Right lobe of liver (tissue), 4 donors: ENCODE data around the gene DMAC2L.

Source experiments
- CTCF ChIP-seq, 4 donors: fragments of 200-600 bp in 3 of 4; fragments of 450-650 bp in 1 of 4; IDR thresholded peaks; one replicate each; pipeline versions ENCODE4 v1.5.1 to v1.8.0; 2016 to 2022; ENCODE audit warnings: antibody characterized with exemption in 4 of 4, mild to moderate bottlenecking in 2 of 4
- POLR2A ChIP-seq: fragments of 450-650 bp; IDR thresholded peaks from one replicate; pipeline ENCODE4 v1.6.1; 2017; ENCODE audit warnings: antibody characterized with exemption, mild to moderate bottlenecking
- donor health status: DM: no; HTN: no; CAD: no.
- donor health status: DM: no; HTN: no; CAD: no.
- donor health status: DM: no; HTN: yes; CAD: no.

DNA sequence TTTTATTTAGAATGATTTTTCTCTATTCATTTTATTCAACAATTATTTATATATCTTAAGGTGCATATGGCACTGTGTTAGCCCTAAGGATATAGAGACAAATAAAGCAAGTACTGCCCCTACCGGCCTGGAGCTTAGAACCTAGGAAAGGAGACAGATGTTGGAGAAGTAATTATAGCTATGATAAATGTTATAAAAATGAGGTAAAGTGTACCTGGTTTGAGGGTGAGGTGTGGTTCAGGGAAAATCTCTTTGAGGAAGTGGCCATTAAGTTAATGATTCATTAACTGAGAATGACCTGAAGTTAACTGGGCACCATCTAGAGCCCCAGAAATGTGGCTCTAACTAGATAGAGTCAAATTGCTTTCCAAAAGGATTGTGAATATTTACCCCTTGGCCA is 52.7 kb downstream of the DMAC2L start:
- no peak for TF ChIP-seq POLR2A
- no peak for TF ChIP-seq CTCF (IDR thresholded peaks at IDR 0.05)
